AG08395 (cell line): Measurements from ENCODE around the gene LRRC52.
"Not testable (repeated sequence)": the region's sequence is repeated elsewhere in the genome, so short reads cannot be mapped to it uniquely, and the experiment has no call there.

Experiments
- DNase-seq: peaks from one replicate; pipeline ENCODE4 v3.0.0; 2012; ENCODE audit warnings: mixed read lengths, low spot score

LRRC52 gene

GRCh38 chr1:165581926-165582325, 38.1 kb downstream of the LRRC52 start:
- DNase-seq: no peak

- DNase-seq: no peak
Measured at GRCh38 chr1:165586398-165586797, 42.6 kb downstream of the LRRC52 start.

GRCh38 chr1:165591391-165591790, 47.6 kb downstream of the LRRC52 start:
- not testable (repeated sequence) for DNase-seq

GRCh38 chr1:165592945-165593823, 49.4 kb downstream of the LRRC52 start:
- DNase-seq: peak; percentile 74

GRCh38 chr1:165595246-165595938, 51.6 kb downstream of the LRRC52 start:
- peak; percentile 10 for DNase-seq

GRCh38 chr1:165597883-165598675, 54.3 kb downstream of the LRRC52 start:
- DNase-seq: peak; percentile 97

GRCh38 chr1:165598676-165599059, 54.9 kb downstream of the LRRC52 start:
- DNase-seq: no peak

GRCh38 chr1:165600793-165601192, 57.0 kb downstream of the LRRC52 start:
- DNase-seq: no peak

- no peak for DNase-seq
Measured at GRCh38 chr1:165603810-165604209, 60.0 kb downstream of the LRRC52 start.

- DNase-seq: no peak
Measured at GRCh38 chr1:165605246-165605645, 61.4 kb downstream of the LRRC52 start.

GRCh38 chr1:165606676-165607075, 62.9 kb downstream of the LRRC52 start:
- DNase-seq: not testable (repeated sequence)

- no peak for DNase-seq
Measured at GRCh38 chr1:165610866-165611265, 67.1 kb downstream of the LRRC52 start.

- DNase-seq: no peak
Measured at GRCh38 chr1:165612062-165612461, 68.3 kb downstream of the LRRC52 start.
